Thyroid gland (tissue), 4 donors: ENCODE data around the gene PPP2CA. TPM values are rescaled to one million over a fixed set of nuclear protein-coding genes. Genes with fewer than 3 reads are reported as not detected.

Experiments
- DNase-seq, 2 donors: peaks; one replicate each; pipeline ENCODE4 v3.0.0-alpha.2; 2019
- H3K27ac ChIP-seq, 3 donors: fragments of 200-600 bp; sonication (generic); 1 replicate in 2 of 3; 2 replicates in 1 of 3; pipeline ENCODE4 v1.5.1; 2016 to 2019; ENCODE audit warnings: mild to moderate bottlenecking in 1 of 3, moderate library complexity in 1 of 3
- H3K27me3 ChIP-seq: fragments of 200-600 bp; sonication (generic); one replicate; pipeline ENCODE4 v1.5.1; 2019
- H3K36me3 ChIP-seq, 2 donors: fragments of 200-600 bp; sonication (generic); one replicate each; pipeline ENCODE4 v1.5.1; 2016 to 2019
- H3K4me1 ChIP-seq, 2 donors: fragments of 200-600 bp; sonication (generic); one replicate each; pipeline ENCODE4 v1.5.1; 2017 to 2019
- H3K4me3 ChIP-seq, 3 donors: fragments of 200-600 bp; sonication (generic); replicated peaks in 1 of 3; 1 replicate in 2 of 3; 2 replicates in 1 of 3; pipeline ENCODE4 v1.5.1; 2016; ENCODE audit warnings: mild to moderate bottlenecking in 1 of 3
- H3K9me3 ChIP-seq: fragments of 200-600 bp; sonication (generic); one replicate; pipeline ENCODE4 v1.5.1; 2017
- POLR2A ChIP-seq, 2 donors: fragments of 450-650 bp; IDR thresholded peaks; one replicate each; pipeline ENCODE4 v1.6.1; 2017; ENCODE audit warnings: antibody characterized with exemption in 2 of 2, mild to moderate bottlenecking in 2 of 2, moderate library complexity in 1 of 2
- WGBS, 2 donors: methylation state at CpG; one replicate each; pipeline ENCODE4 v1.1.5; 2017; 5-methylcytosine and 5-hydroxymethylcytosine counted together
- intact Hi-C: fragments of 100-400 bp; cut with DNase I; formaldehyde crosslinking; loops from one replicate; pipeline ENCODE4 v1.15.1; 2023
- total RNA-seq, 4 donors: library from RNA; depleted of rRNA; stranded (reverse); fragments of >200 nt; gene quantifications; one replicate each; pipeline ENCODE4 v1.2.3, GENCODE V29; 2016
- TF ChIP-seq, protein P1 (sequence below), 6 experiments: fragments of 200-600 bp in 3 of 6; fragments of 450-650 bp in 3 of 6; sonication (generic) in 3 of 6; IDR thresholded peaks; one replicate each; pipeline ENCODE4 v1.5.1; 2016 to 2019; ENCODE audit warnings: antibody characterized with exemption in 6 of 6, mild to moderate bottlenecking in 2 of 6, inconsistent platforms in 1 of 6, moderate library complexity in 1 of 6

Gene PPP2CA
- total RNA-seq, 4 donors from 2014 or later: 78.2 to 220 (median 174) TPM

DNA sequence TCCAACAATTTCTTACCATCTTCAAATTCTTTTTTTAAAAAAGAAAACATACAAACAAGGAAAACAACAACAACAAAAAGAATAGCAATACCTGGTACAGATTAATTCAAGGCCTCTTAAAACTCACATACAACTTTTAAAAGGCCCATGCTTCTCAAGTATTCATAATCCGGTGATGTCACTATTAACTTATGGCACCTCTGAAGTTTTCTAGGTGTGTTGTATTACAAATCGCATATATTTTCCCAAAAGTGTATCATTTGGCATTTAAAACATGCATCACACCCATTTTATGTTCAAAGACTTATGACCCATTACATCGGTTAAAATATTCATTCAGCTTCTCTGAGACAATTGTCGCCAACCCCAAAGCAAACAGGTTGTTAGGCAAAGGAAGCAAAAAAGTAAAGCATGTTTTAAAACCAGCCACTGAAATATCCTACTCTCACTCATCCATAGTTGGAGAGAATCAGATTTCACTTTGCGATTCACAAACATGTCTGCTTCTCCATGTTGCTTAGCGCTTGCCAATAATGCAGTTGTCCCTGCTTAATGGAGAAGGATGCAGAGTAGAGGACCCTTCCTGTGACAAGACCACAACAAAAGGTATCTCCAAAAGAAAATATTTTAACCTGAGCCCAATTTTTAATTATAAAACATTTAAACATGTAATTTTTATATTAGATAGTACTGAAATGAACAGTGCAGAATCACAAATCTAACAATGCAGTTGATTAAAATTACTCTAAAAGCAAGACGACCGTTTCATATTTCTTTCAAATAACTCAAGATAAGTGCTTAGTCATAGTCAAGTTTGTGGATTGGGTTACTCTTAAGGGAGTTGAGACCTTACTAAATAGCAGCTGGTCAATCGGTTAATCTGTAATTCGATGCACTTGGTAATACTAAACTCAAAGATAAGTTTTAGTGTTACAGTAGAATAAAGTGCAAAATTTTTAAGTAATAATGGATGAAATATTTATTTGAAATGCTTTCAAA, 50.7 kb downstream of the PPP2CA start:
- no peak for DNase-seq
- TF ChIP-seq POLR2A (IDR thresholded peaks at IDR 0.05): no peak
- TF ChIP-seq, protein P1, sequence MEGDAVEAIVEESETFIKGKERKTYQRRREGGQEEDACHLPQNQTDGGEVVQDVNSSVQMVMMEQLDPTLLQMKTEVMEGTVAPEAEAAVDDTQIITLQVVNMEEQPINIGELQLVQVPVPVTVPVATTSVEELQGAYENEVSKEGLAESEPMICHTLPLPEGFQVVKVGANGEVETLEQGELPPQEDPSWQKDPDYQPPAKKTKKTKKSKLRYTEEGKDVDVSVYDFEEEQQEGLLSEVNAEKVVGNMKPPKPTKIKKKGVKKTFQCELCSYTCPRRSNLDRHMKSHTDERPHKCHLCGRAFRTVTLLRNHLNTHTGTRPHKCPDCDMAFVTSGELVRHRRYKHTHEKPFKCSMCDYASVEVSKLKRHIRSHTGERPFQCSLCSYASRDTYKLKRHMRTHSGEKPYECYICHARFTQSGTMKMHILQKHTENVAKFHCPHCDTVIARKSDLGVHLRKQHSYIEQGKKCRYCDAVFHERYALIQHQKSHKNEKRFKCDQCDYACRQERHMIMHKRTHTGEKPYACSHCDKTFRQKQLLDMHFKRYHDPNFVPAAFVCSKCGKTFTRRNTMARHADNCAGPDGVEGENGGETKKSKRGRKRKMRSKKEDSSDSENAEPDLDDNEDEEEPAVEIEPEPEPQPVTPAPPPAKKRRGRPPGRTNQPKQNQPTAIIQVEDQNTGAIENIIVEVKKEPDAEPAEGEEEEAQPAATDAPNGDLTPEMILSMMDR (IDR thresholded peaks at IDR 0.05): no peak
- Histone ChIP-seq H3K4me3 (peak overlapping the region in 2 of 3 donors; percentile 61 to 85), H3K4me1 (peaks cover 28 to 29% of the 10 kb centered on the region in 2 donors), H3K27me3 (no peaks in the 10 kb centered on the region), H3K9me3 (no peaks in the 10 kb centered on the region), H3K27ac (peak overlapping the region; percentile 61 to 99 (median 97)), H3K36me3 (peaks cover 7 to 14% of the 10 kb centered on the region in 2 donors)
- 17 to 18% methylated on average over 10 of the region's 10 CpGs for WGBS, 2 donors
- intact Hi-C loops: loop anchor here (5.0 kb wide), 1 partner anchor 52 kb away; the partner anchor contains the start of gene PPP2CA

GRCh38 chr5:134171972-134172371, 53.9 kb downstream of the PPP2CA start:
- no peak overlapping the region for H3K27ac ChIP-seq
- DNase-seq: no peak
- no peaks in the 10 kb centered on the region for H3K27me3 ChIP-seq
- 94% methylated on average over 4 of the region's 4 CpGs for WGBS, 2 donors
- H3K9me3 ChIP-seq: no peaks in the 10 kb centered on the region
- TF ChIP-seq POLR2A (IDR thresholded peaks at IDR 0.05): no peak
- TF ChIP-seq, protein P1 (IDR thresholded peaks at IDR 0.05): no peak
- H3K4me1 ChIP-seq: peaks cover 23 to 24% of the 10 kb centered on the region in 2 donors
- intact Hi-C loops: no loop called here
- peaks cover 20 to 37% of the 10 kb centered on the region in 2 donors for H3K36me3 ChIP-seq
- no peak overlapping the region for H3K4me3 ChIP-seq

- intact Hi-C loops: no loop called here
- TF ChIP-seq POLR2A (IDR thresholded peaks at IDR 0.05): no peak
- TF ChIP-seq, protein P1 (IDR thresholded peaks at IDR 0.05): no peak
- Histone ChIP-seq H3K4me3 (no peak overlapping the region), H3K36me3 (peaks cover 40 to 59% of the 10 kb centered on the region in 2 donors), H3K27me3 (no peaks in the 10 kb centered on the region), H3K9me3 (no peaks in the 10 kb centered on the region), H3K4me1 (no peaks in the 10 kb centered on the region), H3K27ac (no peak overlapping the region)
- whole genome bisulfite sequencing, 2 donors: 94 to 99% methylated on average over 5 of the region's 5 CpGs
- DNase-seq: no peak
Observed at GRCh38 chr5:134162592-134162991, 63.3 kb downstream of the PPP2CA start.

DNA sequence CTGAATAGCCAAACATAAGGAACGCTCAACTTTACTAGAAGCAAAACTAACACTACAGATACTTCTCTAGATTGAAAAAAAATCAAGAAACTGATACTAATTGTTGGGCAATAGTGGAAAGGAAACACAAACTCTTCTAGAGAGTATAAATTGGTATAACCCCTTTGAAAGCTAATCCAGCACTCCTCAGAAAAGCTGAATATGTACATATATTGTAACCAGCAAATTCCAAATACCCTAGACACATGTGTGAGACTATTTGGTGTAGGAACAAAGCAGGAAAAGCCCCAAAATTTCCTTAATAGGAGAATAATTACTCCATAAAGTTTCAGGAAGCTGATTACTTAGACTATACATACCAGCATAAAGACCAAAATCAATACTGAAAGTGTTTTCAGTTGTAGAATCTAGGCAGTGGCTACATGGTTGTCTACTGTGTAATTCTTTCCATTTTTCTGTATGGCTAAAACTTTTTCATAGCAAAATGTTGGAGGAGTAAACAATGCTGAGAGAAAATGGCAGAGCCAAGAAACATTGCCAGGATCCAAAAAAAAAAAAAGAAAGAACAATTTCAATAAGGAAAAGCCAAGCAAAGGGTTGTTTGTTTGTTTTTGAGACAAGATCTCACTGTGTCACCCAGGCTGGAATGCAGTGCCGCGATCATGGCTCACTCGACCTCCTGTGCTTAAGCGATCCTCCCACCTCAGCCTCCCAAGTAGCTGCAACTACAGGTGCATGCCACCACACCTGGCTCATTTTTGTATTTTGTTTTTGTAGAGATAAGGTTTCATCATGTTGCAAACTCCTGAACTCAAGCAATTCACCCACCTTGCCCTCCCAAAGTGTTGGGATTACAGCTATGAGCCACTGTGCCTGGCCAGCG, 64.1 kb downstream of the PPP2CA start:
- H3K4me1 ChIP-seq: no peaks in the 10 kb centered on the region
- no peaks in the 10 kb centered on the region for H3K9me3 ChIP-seq
- no peak for DNase-seq
- intact Hi-C loops: no loop called here
- WGBS, 2 donors: 94 to 97% methylated on average over 6 of the region's 6 CpGs
- H3K36me3 ChIP-seq: peaks cover 37 to 56% of the 10 kb centered on the region in 2 donors
- no peak overlapping the region for H3K27ac ChIP-seq
- TF ChIP-seq, protein P1 (IDR thresholded peaks at IDR 0.05): no peak
- TF ChIP-seq POLR2A (IDR thresholded peaks at IDR 0.05): no peak
- H3K27me3 ChIP-seq: no peaks in the 10 kb centered on the region
- H3K4me3 ChIP-seq: no peak overlapping the region
